GM19468 (cell line): ENCODE measurements around the gene HSFX3.
"Not testable (repeated sequence)": the region's sequence is repeated elsewhere in the genome, so short reads cannot be mapped to it uniquely, and the experiment has no call there.

ENCODE experiments used
- ATAC-seq: cut with Tn5 transposase; IDR thresholded peaks from one replicate; pipeline ENCODE4 v1.9.1; 2021; ENCODE audit warnings: mild to moderate bottlenecking, moderate library complexity, moderate number of reproducible peaks; ENCODE audit not compliant: unreplicated experiment; ENCODE audit errors: extremely low read depth

The HSFX3 gene

GRCh38 chrX:149546962-149547361 is 2.8 kb downstream of the HSFX3 start:
- not testable (repeated sequence) for ATAC-seq

- ATAC-seq, result not testable (repeated sequence)
Observed at GRCh38 chrX:149545545-149546543, 3.9 kb downstream of the HSFX3 start.

- ATAC-seq, result no peak
Observed at GRCh38 chrX:149541521-149542047, 8.1 kb downstream of the HSFX3 start.

GRCh38 chrX:149540621-149541520 is 8.9 kb downstream of the HSFX3 start, which contains the start of gene EOLA1:
Gene EOLA1 (plus strand): TSS chrX:149541012. CDS start chrX:149545631, 4,619 bp downstream.
- peak; percentile 82 for ATAC-seq

GRCh38 chrX:149540131-149540620 is 9.5 kb downstream of the HSFX3 start:
- ATAC-seq, result no peak

- peak; percentile 12 for ATAC-seq
Observed at GRCh38 chrX:149539283-149540130, 10.2 kb downstream of the HSFX3 start.

- ATAC-seq, result not testable (repeated sequence)
Observed at GRCh38 chrX:149537474-149537873, 12.2 kb downstream of the HSFX3 start.

GRCh38 chrX:149534926-149535602 is 14.7 kb downstream of the HSFX3 start:
- not testable (repeated sequence) for ATAC-seq

GRCh38 chrX:149533999-149534398 is 15.7 kb downstream of the HSFX3 start:
- not testable (repeated sequence) for ATAC-seq

- not testable (repeated sequence) for ATAC-seq
Observed at GRCh38 chrX:149532868-149533267, 16.9 kb downstream of the HSFX3 start.

GRCh38 chrX:149531599-149531998 is 18.1 kb downstream of the HSFX3 start:
- peak; percentile 29 for ATAC-seq

GRCh38 chrX:149528381-149528780 is 21.3 kb downstream of the HSFX3 start:
- no peak for ATAC-seq

- ATAC-seq, result peak; percentile 28
Observed at GRCh38 chrX:149527705-149528104, 22.0 kb downstream of the HSFX3 start.

GRCh38 chrX:149526318-149527033 is 23.2 kb downstream of the HSFX3 start:
- not testable (repeated sequence) for ATAC-seq

GRCh38 chrX:149525903-149526302 is 23.8 kb downstream of the HSFX3 start:
- ATAC-seq, result not testable (repeated sequence)

GRCh38 chrX:149525389-149525788 is 24.3 kb downstream of the HSFX3 start:
- ATAC-seq, result peak; percentile 93

GRCh38 chrX:149522916-149523315 is 26.8 kb downstream of the HSFX3 start:
- no peak for ATAC-seq

GRCh38 chrX:149521438-149521837 is 28.3 kb downstream of the HSFX3 start:
- ATAC-seq, result no peak
